T-helper 1 cell treated with Interleukin-12 subunit alpha and Interleukin-12 subunit beta and Interleukin-4 antibody, amounts not matched to agents 30 ng/mL and 1 ng/mL, for 36 hours (primary cell): ENCODE measurements around the gene RNFT2. TPM values are rescaled to one million over a fixed set of nuclear protein-coding genes. Genes with fewer than 3 reads are reported as not detected.
"Not testable (repeated sequence)": the region's sequence is repeated elsewhere in the genome, so short reads cannot be mapped to it uniquely, and the experiment has no call there.

Experiments used
- intact Hi-C: fragments of 100-400 bp; cut with micrococcal nuclease; formaldehyde crosslinking; loops from one replicate; pipeline ENCODE4 v1.15.1; 2024
- total RNA-seq: library from RNA; stranded (reverse); gene quantifications from 2 replicates; pipeline ENCODE4 v1.2.3, GENCODE V29; 2022

RNFT2 gene
- total RNA-seq, 1 donor from 2014 or later: 7.5 TPM

DNA sequence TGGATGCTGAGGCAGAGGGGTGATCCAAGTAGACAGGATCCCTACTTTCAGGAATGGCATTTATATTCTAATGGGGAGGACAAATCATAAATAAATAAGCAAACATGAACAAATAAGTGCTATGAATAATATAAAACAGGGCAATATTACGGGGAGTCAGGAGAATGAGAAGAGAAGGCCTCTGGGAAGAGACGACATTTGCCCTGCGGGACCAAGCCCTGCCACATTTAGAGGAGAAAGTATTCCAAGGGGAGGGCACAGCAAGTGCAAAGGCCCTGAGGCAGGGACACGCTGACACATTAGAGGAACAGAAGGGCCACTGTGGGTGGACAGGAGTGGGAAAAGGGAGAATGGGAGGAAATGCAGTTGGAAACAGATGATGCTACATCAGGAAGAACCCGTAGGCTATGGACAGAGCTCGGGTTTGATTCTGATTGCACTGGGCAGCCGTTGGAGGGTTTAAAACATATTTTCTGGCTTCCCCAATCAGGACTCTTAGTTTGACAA lies 1.3 kb downstream of the RNFT2 start:
- intact Hi-C loops: loop anchor here (2.0 to 5.0 kb wide), 3 partner anchors 67 to 1638 kb away; partner anchors contain the start of gene SUDS3

DNA sequence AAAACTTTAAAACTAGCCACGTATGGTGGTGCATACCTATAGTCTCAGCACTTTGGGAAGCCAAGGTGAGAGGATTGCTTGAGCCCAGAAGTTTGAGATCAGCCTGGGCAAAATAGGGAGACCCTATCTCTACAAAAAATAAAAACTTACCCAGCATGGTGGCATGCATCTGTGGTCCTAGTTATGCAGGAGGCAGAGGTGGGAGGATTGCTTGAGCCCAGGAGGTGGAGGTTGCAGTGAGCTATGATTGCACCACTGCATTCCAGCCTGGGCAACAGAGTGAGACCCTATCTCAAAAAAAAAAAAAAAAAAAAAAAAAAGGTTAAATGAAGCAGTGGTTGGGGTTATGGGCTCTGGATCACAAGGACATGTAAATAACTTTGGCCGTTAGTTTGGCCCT lies 4.7 kb downstream of the RNFT2 start:
- intact Hi-C loops: not testable (repeated sequence)

DNA sequence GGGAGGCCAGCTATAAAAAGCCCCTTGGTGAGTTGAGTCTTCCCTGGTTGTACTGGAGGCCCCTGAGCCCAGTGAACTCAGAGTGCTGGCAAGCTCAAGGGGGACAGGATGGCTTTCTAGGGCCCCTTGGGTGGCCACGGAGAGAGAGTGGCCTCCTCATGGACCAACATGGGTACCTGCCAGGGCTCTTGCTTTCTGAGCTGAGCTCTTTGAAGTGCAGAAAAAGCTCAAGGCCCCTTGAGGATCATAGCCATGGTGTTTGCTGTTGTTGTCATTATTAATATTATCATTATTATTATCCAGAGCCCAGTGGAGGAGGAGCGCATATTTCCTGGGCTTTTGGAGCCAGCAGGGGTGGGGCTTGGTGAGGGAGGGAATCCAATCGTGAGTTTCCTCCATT lies 6.7 kb downstream of the RNFT2 start:
- intact Hi-C loops: no loop called here

DNA sequence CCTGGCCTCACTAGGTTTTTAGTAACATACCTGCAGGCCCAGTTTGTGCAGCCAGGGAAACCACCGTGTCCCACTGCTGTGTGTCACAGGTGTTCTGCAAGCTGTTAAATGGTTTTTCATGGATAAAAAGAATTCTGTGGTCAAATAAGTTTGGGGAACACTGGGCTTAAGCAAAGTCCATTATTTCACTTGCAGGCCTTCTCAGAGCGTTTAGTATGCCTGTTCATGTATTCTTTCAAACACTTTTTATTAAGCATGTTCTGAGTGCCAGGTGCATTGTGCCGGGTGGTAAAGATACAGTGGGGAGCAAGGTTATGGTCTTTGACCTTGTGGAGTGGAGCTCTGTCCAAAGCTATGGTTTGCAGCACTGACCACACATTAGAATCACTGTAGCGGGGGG lies 7.4 kb downstream of the RNFT2 start:
- intact Hi-C loops: no loop called here

DNA sequence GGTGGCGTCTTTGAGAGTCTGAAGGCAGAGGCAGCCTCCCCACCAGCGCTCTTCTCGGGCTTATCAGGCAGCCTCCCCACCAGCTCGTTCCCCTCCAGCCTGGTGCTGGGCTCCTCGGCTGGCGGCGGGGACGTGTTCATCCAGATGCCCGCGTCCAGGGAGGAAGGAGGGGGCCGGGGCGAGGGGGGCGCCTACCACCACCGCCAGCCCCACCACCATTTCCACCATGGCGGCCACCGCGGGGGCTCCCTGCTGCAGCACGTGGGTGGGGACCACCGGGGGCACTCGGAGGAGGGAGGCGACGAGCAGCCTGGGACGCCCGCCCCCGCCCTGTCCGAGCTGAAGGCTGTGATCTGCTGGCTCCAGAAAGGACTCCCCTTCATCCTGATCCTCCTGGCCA lies 11.8 kb downstream of the RNFT2 start:
- intact Hi-C loops: no loop called here

DNA sequence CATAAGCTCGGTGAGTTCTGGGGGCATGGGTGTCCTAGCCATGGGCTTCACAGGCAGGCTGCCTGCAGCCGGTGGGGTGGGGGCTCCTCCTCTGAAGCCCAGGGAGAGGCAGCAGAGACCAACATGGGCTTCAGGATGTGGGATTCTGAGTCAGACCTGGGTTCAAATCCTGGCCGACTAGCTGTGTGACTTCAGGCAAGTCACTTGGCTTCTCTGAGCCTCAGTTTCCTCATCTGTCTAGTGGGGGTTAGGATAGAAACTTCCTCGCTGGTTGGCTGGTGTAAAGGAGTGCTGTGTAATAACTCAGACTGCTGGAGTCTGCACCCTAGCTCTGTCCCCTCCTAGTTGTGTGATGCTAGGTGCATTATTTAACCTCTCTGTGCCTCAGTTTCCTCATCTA lies 12.2 kb downstream of the RNFT2 start:
- intact Hi-C loops: no loop called here

DNA sequence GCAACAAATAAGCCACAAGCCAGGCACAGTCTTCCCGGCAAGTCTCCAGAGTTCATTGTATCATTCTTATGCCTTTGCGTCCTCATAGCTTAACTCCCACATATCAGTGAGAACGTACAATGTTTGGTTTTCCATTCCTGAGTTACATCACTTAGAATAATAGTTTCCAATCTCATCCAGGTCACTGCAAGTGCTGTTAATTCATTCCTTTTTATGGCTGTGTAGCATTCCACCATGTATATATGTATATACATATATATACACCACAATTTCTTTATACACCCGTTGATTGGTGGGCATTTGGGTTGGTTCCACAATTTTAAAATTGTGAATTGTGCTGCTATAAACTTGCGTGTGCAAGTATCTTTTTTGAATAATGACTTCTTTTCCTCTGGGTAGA lies 16.0 kb downstream of the RNFT2 start:
- intact Hi-C loops: not testable (repeated sequence)

DNA sequence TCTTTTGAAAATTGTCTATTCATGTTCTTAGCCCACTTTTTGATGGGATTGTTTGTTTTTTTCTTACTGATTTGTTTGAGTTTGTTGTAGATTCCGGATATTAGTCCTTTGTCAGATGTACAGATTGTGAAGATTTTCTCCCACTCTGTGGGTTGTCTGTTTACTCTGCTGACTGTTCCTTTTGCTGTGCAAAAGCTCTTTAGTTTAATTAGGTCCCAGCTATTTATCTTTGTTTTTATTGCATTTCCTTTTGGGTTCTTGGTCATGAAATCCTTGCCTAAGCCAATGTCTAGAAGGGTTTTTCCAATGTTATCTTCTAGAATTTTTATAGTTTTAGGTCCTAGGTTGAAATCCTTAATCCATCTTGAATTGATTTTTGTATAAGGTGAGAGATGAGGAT lies 16.7 kb downstream of the RNFT2 start:
- intact Hi-C loops: not testable (repeated sequence)

DNA sequence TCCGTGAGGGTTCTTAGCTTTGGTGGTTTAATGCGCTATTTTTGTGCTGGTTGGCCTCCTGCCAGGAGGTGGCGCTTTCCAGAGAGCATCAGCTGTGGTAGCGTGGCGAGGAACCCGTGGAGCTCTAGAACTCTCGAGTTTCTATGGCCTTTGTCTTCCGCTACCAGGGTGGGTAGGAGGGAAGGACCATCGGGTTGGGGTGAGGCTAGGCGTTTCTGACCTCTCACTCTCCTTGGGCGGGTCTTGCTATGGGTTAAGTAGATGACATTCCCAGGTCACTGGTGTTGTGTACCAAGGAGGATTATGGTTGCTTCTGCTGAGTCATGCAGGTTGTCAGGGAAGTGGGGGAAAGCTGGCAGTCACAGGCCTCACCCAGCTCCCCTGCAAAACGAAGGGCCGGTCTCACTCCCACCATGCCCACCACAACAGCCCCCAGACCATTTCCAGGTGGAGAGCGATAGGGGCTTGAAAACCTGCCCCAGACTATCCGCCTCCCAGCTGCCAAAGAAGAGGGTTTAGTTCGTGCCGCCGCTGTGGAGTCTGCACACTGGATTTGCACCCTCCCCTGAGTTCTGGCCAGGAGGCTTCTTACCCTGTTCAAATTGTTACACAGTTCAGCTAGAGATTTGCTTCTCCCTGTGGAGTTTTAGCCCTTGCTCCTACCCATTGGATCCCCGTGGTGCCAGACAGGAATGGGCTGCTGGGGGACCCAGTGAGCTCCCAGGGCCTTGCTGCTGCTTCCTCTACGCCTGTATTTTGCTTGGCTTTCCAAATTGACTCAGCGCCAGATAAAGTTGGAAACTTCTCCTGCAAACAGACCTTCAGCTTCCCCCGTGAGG lies 21.9 kb downstream of the RNFT2 start:
- intact Hi-C loops: no loop called here

DNA sequence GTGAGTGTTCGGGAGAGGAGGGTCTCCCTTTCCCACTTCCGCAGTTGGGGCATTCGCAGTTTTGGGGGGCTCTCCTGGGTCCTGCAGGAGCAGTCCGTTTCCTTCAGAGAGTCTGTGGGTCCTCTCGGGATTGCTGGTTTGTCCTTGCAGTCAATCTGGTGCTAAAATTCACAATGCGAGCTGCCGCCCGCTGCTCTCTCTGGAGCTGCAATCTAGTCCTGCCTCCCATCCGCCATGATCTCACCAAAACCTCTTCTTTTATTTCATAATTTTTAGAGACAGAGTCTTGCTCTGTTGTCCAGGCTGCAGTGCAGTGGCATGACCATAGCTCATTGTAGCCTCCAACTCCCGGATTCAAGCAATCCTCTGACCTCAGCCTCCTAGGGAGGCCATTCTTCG lies 22.5 kb downstream of the RNFT2 start:
- intact Hi-C loops: no loop called here

DNA sequence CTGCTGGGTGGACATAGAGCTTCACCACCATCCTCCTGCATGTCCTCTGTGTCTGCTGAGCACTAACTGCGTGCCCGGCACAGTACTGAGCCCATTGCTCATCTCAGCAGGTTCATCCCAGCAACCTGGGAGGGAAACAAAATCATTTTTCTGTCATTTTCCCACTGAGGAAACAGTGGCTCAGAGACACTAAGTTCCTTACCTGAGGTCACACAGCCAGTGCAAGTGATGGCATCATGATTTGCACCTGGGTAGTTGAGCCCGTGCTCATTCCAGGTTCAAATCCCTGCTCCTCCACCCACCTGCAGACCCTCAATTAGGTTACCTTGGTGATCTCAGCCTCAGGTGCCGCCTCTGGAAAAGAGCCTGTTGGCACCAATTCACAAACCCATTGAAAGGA lies 23.4 kb downstream of the RNFT2 start:
- intact Hi-C loops: no loop called here

DNA sequence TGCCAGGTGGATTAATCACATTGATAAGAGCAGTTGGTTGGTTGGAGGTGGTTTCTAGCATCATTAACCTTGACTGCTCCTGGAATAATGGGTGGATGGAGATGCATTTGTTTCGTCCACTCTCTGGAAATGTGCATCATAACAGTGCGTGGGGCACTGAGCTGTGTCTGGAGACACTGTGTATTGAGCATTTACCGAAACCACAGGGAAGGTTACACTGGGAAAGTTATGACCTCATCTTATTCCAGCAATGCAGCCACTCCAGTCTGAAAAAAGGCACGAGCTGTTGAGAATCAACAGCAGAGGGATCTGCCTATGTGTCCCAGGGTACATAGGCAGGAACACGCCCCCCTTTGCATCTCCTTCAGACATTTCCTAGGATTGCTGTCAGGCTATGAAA lies 27.2 kb downstream of the RNFT2 start:
- intact Hi-C loops: no loop called here

DNA sequence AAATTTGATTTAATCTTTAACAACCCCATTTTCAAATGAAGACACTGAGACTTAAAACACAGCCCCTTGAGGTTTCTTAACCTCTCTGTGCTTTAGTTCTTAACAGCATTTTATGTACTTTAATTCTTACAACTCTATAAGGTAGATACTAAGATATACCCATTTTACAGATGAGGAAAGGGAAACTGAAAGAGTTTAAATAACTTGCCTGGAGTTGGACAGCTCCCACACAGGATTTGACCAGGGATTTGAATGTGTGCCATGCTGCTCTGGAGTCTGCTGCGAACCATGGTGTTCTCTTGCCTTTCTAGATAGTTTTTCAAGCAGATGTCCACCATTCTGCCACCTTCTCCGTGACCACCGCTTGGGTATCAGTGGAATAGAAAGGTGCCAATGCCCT lies 28.2 kb downstream of the RNFT2 start:
- intact Hi-C loops: no loop called here

DNA sequence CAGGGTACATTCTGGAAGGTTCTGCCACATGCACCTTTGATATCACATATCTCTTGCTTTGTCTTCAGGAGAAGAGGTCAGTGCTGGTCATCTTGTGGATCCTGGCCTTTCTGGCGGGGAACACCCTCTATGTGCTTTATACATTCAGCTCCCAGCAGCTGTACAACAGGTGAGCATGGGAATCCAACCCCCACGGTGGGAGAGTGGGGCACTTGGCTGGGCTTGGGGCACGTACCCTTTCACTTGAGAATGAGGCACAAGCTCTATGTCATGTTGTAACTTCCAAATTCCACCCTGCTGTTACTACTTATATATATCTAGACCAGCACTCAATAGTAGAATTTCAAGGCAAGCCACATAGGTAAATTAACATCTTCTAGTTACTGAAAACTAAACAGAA lies 28.6 kb downstream of the RNFT2 start:
- intact Hi-C loops: no loop called here

DNA sequence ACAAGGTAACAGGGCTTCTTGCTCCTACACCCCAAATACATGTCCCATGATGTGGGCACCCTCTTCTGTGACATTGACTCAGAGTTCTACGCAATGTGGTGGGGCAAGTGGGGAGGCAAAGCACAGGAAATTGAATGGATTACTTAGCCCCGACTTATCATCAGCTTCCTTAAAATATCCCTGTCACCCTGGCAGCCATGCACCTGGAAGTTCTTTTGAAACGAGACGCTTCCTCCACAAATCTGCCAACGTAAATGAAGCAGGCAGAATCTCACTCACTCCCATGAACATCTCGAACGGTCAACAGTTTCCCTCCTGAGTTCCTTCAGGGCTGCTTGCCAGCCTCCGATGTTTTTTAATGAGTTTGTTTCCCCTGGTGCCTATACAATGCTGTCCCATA lies 33.5 kb downstream of the RNFT2 start:
- intact Hi-C loops: no loop called here

DNA sequence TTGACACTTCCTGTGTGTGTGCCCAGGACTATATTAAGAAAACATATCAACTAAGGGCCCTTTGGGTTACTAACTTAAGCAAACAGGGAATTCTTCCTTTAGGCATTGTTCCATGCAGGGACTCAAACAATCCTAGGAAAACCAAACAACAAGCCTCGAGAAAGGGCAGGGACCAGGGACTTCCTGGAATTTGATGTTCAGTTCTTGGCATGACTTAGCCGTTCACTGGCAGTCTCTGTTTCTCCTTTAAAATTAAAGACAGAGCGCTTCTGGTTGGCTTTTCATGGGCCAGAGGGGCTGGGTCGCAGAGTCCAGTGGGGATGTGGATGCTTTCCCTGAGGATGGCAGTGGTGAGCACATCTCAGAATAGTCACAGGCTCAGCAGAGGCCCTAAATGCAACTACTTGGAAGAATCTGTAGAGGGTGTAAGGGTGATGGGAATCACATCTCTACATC lies 35.2 kb downstream of the RNFT2 start:
- intact Hi-C loops: no loop called here

DNA sequence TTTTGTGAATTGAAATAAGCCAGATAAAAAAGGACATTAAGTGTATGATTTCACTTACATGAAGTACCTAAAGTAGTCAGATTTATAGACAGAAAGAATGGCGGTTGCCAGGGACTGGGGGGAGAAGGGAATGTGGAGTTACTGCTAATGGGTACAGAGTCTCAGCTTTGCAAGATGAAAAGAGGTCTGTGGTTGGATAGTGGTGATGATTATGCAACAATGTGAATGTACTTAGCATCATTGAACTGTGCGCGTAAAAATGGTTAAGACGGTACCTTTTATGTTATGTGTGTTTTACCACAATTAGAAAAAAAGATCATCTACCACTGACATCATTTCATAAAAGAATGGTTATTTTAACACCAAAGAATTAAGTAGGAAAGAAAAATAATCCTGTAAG lies 35.9 kb downstream of the RNFT2 start:
- intact Hi-C loops: no loop called here

DNA sequence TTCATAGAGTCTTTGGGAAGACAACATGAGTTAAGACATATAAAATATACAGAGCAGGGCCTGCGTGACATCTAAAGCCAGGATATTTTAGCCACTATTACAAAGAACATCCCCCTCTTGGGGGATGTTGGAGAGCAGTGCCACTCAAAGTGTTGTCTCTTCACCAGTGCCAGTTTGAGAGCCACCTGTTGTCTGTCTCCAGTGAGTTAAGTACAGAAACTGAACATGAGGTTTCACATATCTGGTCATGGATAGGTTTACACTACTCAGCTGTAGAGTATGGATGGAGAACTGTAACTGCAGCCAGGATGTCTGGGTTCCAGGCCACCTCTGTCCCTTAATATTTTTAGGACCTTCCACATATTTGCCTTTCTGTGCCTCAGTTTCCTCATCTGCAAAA lies 39.1 kb downstream of the RNFT2 start:
- intact Hi-C loops: no loop called here

DNA sequence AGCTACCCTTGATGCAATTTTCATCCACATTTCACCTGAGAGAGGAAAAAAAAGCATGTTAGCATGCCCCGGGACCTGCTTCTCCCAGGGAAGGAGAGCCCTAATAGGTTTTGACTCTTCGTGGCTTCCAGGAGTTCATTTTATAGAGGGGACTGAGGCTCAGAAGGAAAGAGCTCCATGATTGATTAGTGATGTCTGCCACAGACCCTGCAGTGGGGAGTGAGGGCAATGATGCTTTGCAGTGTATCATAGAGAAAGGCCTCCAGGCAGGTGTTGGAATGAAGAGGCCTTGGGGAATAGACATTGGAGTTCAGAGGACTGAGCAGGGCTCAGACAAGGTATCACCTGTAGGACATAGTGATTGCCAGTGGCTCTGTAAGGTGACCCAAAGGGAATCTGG lies 41.5 kb downstream of the RNFT2 start:
- intact Hi-C loops: no loop called here

DNA sequence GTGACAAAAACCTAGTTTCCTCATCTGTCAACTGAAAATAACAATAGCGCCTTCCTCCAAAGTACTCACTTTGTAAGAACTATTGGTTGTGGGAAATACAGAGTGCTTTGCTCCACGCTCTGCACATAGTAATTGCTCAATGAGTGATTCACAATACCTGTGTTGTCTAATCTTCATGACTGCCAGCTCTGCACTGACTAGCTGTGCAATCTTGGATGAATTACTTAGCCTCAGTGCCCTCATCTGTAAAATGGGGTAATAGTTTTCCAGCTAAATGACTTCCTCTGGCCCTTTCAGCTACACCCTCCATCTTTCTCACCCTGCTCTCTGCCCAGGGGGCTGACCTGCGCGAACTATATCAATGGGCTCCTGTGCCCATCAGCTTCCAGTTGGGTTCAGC lies 42.8 kb downstream of the RNFT2 start:
- intact Hi-C loops: no loop called here

DNA sequence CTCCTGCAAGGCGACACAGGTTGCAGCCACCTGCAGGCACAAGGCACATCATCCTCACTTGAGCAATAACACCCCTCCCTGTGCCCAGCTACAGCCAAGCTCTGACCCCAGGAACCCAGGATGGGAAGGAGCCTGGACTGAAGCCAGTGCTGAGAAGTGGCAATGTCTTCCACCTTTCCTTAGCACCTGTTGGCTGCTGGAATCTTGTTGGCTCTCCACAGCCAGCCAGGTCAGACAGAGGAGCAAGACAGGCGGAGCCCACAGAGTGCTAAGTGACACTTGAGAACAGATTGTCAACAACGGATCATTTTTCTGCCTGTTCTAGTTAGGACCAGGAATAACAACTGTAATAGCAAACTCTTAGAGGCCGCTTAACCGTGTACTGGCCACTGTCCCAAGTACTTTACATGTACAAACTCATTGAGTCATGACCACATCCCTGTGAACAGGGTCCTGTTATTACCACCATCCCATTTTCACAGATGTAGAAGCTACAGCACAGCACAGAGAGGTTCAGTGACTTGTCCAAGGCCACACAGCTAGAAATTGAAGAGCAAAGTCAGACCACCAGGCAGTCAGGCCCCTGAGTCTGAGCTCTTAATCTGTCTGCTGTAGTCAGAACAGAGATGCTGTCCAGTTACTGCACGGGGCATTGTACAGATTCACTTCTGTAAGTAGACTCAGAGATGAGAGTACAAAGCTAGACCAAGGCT lies 45.6 kb downstream of the RNFT2 start:
- intact Hi-C loops: no loop called here

DNA sequence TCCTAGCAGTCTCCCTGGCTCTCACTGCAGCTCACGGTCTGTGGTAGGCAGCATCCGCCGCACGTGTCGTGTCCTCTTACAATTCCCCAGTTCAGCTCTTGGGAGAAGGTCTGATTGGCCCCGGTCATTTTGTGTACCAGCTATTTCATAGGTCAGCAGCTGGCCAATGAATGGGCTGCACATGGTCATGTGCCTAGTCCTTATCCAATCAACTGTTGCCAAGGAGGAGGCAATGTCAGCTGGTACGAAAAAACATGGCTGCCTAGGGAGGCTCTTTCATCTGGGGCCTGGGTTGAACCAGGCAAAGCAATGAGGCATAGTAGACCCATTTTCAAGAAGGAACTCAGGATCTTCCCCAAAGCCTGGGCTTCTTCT lies 46.1 kb downstream of the RNFT2 start:
- intact Hi-C loops: no loop called here

DNA sequence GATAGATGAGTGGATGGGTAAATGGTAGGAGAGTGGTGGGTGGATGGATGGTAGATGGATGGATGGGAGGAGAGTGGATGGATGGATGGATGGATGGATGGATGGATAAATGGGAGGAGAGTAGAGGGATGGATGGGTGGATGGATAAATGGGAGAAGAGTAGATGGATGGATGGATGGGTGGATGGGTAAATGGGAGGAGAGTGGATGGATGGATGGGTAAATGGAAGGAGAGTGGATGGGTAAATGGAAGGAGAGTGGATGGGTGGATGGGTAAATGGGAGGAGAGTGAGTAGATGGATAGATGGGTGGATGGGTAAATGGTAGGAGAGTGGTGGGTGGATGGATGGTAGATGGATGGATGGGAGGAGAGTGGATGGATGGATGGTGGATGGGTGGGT lies 51.4 kb downstream of the RNFT2 start:
- intact Hi-C loops: not testable (repeated sequence)
